WTC11 (cell line): ENCODE results near the gene COMMD8.

Experiments
- SP1 ChIP-seq: sonication (generic); formaldehyde crosslinking; conservative IDR thresholded peaks from 2 replicates; pipeline ENCODE4 v1.8.1; 2022; ENCODE audit warnings: missing genetic modification reagents
- TF ChIP-seq, protein P1 (sequence below): fragments of 200-600 bp; IDR thresholded peaks from 2 replicates; pipeline ENCODE4 v1.8.0; 2022; ENCODE audit warnings: antibody characterized with exemption

GRCh38 chr4:47471064-47471463 is 7.6 kb upstream of the COMMD8 start:
- no peak for TF ChIP-seq SP1
- TF ChIP-seq, protein P1, sequence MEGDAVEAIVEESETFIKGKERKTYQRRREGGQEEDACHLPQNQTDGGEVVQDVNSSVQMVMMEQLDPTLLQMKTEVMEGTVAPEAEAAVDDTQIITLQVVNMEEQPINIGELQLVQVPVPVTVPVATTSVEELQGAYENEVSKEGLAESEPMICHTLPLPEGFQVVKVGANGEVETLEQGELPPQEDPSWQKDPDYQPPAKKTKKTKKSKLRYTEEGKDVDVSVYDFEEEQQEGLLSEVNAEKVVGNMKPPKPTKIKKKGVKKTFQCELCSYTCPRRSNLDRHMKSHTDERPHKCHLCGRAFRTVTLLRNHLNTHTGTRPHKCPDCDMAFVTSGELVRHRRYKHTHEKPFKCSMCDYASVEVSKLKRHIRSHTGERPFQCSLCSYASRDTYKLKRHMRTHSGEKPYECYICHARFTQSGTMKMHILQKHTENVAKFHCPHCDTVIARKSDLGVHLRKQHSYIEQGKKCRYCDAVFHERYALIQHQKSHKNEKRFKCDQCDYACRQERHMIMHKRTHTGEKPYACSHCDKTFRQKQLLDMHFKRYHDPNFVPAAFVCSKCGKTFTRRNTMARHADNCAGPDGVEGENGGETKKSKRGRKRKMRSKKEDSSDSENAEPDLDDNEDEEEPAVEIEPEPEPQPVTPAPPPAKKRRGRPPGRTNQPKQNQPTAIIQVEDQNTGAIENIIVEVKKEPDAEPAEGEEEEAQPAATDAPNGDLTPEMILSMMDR: no peak
